NCI-H82 treated with DMSO at 0.1 percent for 48 hours (cell line): ENCODE results near the gene CADPS2.

Source experiments
- DNase-seq: peaks from one replicate; lab custom pipeline; 2025; ENCODE audit not compliant: unreplicated experiment; lab: John Stamatoyannopoulos, UW

Gene CADPS2

GRCh38 chr7:122544463-122544862, 341.8 kb downstream of the CADPS2 start:
- DNase-seq = no peak

DNA sequence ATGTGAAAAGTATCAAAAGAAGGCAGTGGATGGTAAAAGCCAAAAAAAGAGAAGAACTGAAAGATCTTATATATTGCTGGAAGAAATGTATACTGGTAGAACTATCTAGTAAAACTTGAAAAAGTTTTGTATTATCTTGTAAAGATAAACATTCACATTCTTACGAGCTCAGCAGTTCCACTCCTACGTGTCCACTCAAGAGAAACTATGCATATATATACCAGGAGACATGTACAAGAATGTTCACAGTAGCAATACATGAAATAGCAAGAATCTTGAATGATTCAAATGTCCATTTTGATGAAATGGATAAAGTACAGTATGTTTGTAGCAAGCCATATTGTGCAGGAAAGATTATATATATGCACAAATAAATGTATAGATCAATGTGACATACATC, 342.4 kb downstream of the CADPS2 start:
- DNase-seq = no peak

DNA sequence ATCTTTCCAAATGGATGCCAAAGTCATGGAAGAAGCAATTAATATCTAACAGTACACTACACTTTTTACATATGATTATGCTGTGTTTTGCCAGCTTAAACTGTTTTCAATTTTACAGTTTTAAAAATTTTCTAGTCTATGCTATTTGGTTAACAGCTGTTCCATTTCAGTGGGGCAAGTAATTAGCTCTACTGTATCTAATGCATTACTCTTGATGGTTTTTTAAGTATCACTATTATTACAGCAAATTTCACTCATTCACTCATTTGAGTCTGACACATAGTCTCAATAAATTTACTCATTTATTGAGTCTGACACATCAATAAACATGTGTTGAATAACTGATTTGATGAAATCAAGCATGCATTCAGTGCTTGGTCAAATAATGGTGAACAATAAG, 343.1 kb downstream of the CADPS2 start:
- DNase-seq = no peak

DNA sequence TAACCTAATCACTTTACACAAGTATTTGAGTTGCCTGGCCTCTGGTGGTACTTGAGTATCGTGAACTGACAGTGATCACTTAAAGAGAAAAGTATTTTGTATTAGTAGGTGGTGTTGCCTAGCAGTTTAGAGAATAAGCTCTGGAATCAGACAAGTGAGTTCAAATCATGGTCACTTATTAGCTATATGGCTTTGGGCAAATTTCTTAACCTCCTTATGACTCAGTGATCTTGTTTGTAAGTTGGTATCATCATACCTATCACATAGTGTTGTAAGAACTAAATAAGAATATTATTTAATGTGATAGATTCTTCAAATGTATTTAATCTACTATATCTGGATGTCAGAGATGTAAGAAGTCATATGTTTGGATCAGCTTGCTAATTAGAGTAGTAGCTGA, 351.2 kb downstream of the CADPS2 start:
- DNase-seq = no peak

DNA sequence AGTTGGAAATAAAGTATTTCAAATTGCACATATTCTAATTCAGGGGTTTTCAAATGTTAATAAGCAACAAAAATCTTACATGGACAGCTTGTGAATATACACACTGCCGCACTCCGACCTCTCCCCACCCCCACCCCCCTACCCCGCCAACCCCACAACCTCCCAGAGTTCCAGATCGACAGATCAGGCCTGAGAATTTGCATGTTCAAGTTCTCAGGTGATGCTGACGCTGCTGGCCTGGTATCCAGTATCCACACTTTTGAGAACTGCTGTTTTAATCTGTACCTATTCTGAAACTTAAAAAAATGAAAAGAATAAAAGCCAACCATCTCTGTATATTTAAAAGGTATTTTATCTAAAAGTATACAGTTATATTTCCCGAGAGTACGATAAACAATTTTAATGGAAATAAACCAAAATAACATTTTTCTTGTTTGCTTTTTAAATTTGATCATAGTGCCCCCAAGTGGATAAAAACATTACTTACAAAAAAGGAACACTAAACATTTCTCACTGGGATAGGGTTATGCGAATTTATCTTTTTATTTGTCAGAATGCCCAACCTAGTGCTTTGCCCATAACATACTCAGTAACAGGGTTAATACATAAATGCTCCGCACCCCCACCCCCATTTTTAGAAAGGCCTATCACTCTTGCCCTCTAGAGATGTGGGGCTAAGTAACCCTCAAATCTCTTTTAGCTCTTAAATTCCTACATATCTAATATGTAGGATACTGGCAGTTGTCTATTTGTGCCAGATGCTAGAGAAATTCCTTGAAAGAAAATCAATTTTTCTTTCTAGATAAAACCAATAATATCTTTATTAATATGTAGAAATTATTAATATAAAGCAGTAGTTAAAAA, 353.6 kb downstream of the CADPS2 start:
- DNase-seq = no peak

GRCh38 chr7:122528879-122529481, 357.3 kb downstream of the CADPS2 start:
- peak; percentile 39 for DNase-seq

GRCh38 chr7:122525355-122525754, 360.9 kb downstream of the CADPS2 start:
- no peak for DNase-seq

DNA sequence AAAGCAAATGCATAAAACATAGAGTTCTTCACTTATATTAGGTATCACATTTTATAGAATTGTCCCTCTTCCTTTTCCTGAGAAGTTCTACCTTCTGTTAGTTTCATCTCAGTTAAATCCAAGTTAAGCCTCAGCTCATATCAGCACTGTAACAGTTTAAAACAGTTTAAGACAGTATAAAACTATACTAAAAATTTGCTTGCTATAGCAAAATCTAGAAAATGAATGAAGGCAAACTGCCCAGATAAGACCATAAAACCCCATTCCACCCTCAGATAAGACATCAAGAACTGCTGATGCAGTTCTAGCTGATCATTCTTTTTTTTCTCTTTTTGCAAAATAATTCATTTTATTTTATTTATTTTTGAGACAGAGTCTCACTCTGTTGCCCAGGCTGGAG, 364.5 kb downstream of the CADPS2 start:
- DNase-seq = no peak

- no peak for DNase-seq
Observed at GRCh38 chr7:122520971-122521555, 365.2 kb downstream of the CADPS2 start.

- no peak for DNase-seq
Observed at GRCh38 chr7:122518488-122518887, 367.8 kb downstream of the CADPS2 start.

GRCh38 chr7:122517576-122517975, 368.7 kb downstream of the CADPS2 start:
- DNase-seq = no peak

DNA sequence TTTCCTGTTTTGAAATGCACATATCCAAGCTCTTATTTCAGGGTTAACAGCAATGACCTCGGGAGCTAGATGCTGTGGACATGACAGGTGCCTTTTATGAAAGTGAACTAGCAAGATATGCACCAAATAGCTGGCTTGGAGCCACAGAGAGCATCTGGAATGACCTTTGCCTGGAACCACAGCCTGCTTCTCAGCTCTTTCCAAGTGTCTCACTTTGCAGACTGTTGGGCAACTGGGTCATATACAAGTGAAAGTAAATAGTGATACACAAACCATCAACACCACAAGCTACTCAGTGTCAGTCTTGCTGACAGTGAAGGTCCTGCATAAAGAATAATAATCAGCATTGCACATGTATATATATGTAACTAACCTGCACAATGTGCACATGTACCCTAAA, 370.9 kb downstream of the CADPS2 start:
- DNase-seq = no peak

DNA sequence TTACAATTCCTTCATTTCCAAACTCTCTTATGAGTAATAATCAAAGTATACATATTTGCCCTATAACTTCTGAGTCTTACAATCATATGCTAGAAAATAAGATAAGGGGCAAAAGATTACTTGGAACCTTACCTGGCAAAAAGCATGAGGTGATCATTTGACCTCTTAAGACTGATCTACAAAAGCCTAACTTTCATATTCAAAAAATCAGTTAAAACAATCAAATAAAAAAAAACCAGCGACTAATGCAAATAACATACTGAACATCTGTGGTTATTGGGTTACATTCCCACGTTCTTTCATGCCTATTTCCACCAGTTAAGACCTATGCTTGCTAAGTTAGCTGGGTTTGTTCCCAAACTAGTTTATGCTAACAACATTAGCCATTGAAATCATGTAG, 375.0 kb downstream of the CADPS2 start:
- DNase-seq = no peak

- DNase-seq = no peak
Observed at GRCh38 chr7:122507591-122507990, 378.7 kb downstream of the CADPS2 start.

- DNase-seq = no peak
Observed at GRCh38 chr7:122492007-122492406, 394.3 kb downstream of the CADPS2 start.

DNA sequence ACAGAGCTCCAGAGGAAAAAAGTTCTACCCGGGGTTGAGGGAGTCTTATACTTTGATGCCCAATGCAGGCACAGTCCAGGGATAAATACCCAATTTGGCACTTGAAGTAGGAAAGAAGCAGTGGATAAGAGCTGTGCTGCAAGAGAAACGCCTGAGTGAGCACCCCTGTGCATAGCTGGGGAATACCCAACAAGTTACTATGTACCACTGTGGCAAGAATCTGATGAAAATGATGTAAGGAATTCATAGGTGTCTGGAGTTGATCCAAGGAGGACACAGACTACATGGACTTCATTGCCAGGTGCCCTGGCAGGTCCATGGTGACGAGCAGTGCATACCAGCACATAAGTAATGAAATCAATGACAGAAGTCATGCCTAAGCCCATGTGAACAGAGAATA, 398.0 kb downstream of the CADPS2 start:
- no peak for DNase-seq

- no peak for DNase-seq
Observed at GRCh38 chr7:122487131-122487530, 399.1 kb downstream of the CADPS2 start.

DNA sequence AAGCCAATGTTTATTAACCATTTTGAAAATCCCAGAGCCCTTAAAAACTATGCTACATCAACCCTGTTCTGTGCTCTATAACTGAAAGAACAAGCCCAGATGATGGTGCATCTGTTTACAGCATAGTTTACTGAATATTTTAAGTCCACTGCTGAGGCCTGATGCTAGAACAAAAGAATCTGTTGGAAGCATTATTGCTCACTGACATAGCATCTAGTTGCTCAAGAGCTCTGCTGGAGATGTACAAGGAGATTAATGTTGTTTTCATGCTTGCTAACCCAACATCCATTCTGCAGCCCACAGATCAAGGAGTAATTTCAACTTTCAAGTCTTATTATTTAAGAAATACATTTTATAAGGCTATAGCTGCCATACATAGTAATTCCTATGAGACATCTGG, 400.4 kb downstream of the CADPS2 start:
- no peak for DNase-seq

- no peak for DNase-seq
Observed at GRCh38 chr7:122482212-122482611, 404.0 kb downstream of the CADPS2 start.

GRCh38 chr7:122470859-122471258, 415.4 kb downstream of the CADPS2 start:
- DNase-seq = no peak

GRCh38 chr7:122468945-122469344, 417.3 kb downstream of the CADPS2 start:
- no peak for DNase-seq
